Embryonic facial prominence (tissue), 1 donor: Measurements from ENCODE around the gene PLCXD1.
"Not testable (repeated sequence)": the region's sequence is repeated elsewhere in the genome, so short reads cannot be mapped to it uniquely, and the experiment has no call there.

ENCODE experiments used
- DNase-seq: peaks from one replicate; pipeline ENCODE4 v3.0.0-alpha.2; 2016; ENCODE audit errors: extremely low spot score

PLCXD1 gene

GRCh38 chrX:316351-317325, 35.5 kb downstream of the PLCXD1 start:
- DNase-seq = no peak

GRCh38 chrX:317424-318067, 36.4 kb downstream of the PLCXD1 start:
- no peak for DNase-seq

- DNase-seq = peak; percentile 94
These were observed 37.0 kb downstream of the PLCXD1 start for GRCh38 chrX:318068-318738.

- DNase-seq = peak; percentile 99
These were observed 37.8 kb downstream of the PLCXD1 start, which contains the start of gene GTPBP6 for GRCh38 chrX:318739-319578. Gene GTPBP6 (minus strand): TSS chrX:318796. CDS start chrX:318787, 9 bp downstream.

GRCh38 chrX:319579-320125, 38.5 kb downstream of the PLCXD1 start:
- no peak for DNase-seq

- no peak for DNase-seq
These were observed 39.1 kb downstream of the PLCXD1 start for GRCh38 chrX:320126-320783.

- no peak for DNase-seq
These were observed 42.8 kb downstream of the PLCXD1 start for GRCh38 chrX:323721-324628.

GRCh38 chrX:324664-325063, 43.5 kb downstream of the PLCXD1 start:
- not testable (repeated sequence) for DNase-seq

- no peak for DNase-seq
These were observed 46.5 kb downstream of the PLCXD1 start for GRCh38 chrX:327660-328126.

GRCh38 chrX:329291-329910, 48.2 kb downstream of the PLCXD1 start:
- no peak for DNase-seq

GRCh38 chrX:330141-330725, 49.1 kb downstream of the PLCXD1 start:
- not testable (repeated sequence) for DNase-seq

GRCh38 chrX:330726-331150, 49.6 kb downstream of the PLCXD1 start:
- DNase-seq = no peak

GRCh38 chrX:331151-331824, 50.1 kb downstream of the PLCXD1 start:
- DNase-seq = no peak

- no peak for DNase-seq
These were observed 50.8 kb downstream of the PLCXD1 start for GRCh38 chrX:331825-332495.

- DNase-seq = no peak
These were observed 51.3 kb downstream of the PLCXD1 start for GRCh38 chrX:332496-332860.

GRCh38 chrX:332916-333610, 51.9 kb downstream of the PLCXD1 start:
- DNase-seq = no peak
